Skeletal muscle tissue (tissue), 4 donors: Measurements from ENCODE around the gene ANAPC7. TPM values are rescaled to one million over a fixed set of nuclear protein-coding genes. Genes with fewer than 3 reads are reported as not detected.

Source experiments
- H3K27ac ChIP-seq: one replicate; pipeline ENCODE4 v1.7.0; 2013; ENCODE audit warnings: mild to moderate bottlenecking, low read depth, low read length, inconsistent platforms
- H3K27me3 ChIP-seq, 3 donors: one replicate each; pipeline ENCODE4 v1.7.0; 2013; ENCODE audit warnings: low read length in 3 of 3; ENCODE audit not compliant: control insufficient read depth in 3 of 3, insufficient read depth in 3 of 3
- H3K36me3 ChIP-seq, 3 donors: one replicate each; pipeline ENCODE4 v1.7.0; 2013; ENCODE audit warnings: low read length in 3 of 3; ENCODE audit not compliant: control insufficient read depth in 3 of 3, insufficient read depth in 3 of 3
- H3K4me1 ChIP-seq, 3 donors: one replicate each; pipeline ENCODE4 v1.7.0; 2013; ENCODE audit warnings: low read length in 3 of 3, mild to moderate bottlenecking in 3 of 3; ENCODE audit not compliant: control insufficient read depth in 3 of 3, insufficient read depth in 3 of 3
- H3K4me3 ChIP-seq, 3 donors: one replicate each; pipeline ENCODE4 v1.7.0; 2013; ENCODE audit warnings: low read length in 3 of 3
- H3K9ac ChIP-seq, 3 donors: one replicate each; pipeline ENCODE4 v1.7.0; 2013; ENCODE audit warnings: low read length in 3 of 3, mild to moderate bottlenecking in 3 of 3, moderate library complexity in 2 of 3, low read depth in 1 of 3
- H3K9me3 ChIP-seq, 3 donors: one replicate each; pipeline ENCODE4 v1.7.0; 2013; ENCODE audit warnings: low read length in 3 of 3; ENCODE audit not compliant: control insufficient read depth in 3 of 3
- total RNA-seq: library from RNA; depleted of rRNA; stranded (reverse); fragments of >200 nt; gene quantifications from one replicate; pipeline ENCODE4 v1.2.3, GENCODE V29; 2014
- donor health status: Osteomylitis.

ANAPC7 gene
- total RNA-seq, 1 donor from 2014 or later = 38.6 TPM

DNA sequence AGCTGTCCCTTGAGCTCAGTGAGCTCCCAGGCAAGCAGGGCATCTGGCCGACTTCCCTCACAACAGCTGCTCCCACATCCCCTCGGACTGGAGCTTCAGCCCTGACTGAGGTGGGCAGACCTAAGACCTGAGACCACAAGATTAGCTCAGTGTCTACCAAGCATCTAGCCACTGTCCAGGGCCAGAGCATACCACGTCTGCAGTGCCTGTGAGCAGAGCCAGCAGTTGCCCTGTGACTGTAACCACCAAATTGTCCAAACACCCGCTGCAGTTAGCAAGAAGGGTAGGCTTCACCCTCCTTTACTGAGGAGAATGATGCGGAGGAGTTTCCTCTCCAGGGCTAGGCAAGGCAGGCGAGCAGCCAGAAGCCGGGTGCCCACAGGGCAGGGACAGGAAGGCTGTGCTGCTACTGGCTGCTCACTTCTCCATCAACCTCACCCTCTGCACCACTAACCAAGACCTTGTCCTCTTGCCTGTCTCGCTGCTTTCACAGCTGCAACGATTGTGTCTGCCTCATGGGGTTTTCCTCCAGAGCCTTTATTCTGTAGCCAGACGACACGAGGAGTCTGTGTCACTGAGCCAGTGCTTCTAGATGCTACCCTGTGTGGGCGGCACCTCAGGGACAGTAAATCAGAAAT, 53.9 kb downstream of the ANAPC7 start:
- Histone ChIP-seq H3K4me3 (no peak overlapping the region), H3K36me3 (peaks cover 56 to 60% (median 57%) of the 10 kb centered on the region in 3 donors)

DNA sequence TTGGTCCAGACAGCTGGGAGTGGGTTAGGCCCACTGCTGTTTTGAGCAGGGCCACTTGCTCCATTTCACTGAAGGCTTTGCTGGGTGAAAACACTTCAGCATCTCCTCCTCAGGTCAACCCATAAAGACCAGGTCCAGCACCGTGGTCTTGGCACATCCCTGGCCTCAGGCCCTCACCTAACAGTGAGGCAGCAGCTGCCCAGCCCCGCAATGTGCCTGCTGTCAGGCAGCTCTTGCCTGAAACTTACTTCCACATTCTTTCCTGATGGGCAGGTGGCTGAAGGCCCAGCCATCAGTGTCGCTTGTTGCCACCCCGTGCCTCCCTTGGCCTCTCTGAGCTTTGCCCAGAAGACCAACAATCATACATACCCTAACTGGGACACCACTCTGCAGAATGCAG, 54.4 kb downstream of the ANAPC7 start:
- Histone ChIP-seq H3K27me3 (no peaks in the 10 kb centered on the region), H3K27ac (no peak overlapping the region), H3K36me3 (peaks cover 62 to 65% (median 63%) of the 10 kb centered on the region in 3 donors), H3K4me3 (no peak overlapping the region), H3K9me3 (no peaks in the 10 kb centered on the region), H3K9ac (peak overlapping the region in 1 of 3 donors; percentile 16), H3K4me1 (peaks cover 0 to 12% (median 7%) of the 10 kb centered on the region in 3 donors)

More for the DNA sequence above, 53.9 kb downstream of the ANAPC7 start:
- Histone ChIP-seq H3K27ac (no peak overlapping the region), H3K9ac (no peak overlapping the region), H3K27me3 (no peaks in the 10 kb centered on the region), H3K9me3 (no peaks in the 10 kb centered on the region), H3K4me1 (peaks cover 0 to 7% (median 7%) of the 10 kb centered on the region in 3 donors)

DNA sequence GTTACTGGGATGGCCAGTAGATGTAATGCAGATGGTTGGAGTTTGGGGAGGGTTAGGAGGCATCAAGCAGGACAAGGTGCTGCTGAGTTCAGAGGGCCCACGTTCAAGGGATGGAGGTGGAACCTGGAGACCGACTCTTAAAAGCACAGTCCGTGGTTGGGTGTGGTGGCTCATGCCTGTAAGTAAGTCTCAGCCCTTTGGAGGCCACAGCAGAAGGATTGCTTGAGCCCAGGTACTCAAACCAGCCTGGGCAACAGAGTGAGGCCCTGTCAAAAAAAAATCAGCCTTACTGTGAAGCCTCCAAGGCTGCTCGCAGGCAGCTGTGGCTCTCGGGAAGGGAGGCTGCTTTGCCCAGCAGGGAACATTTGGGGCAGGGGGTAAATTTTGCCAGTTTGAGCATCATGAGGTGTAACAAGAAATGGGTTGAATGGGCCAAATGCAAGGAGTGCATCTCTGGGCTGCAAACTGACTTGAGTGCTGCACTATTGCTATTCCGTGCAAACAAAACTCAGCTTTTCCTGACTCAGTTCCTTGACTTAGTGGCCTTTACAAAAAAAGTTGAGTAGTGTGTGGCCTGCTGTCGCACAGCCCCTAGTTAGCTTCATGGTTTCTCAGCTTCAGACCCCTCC, 55.0 kb downstream of the ANAPC7 start:
- Histone ChIP-seq H3K27me3 (no peaks in the 10 kb centered on the region), H3K36me3 (peaks cover 67 to 71% (median 68%) of the 10 kb centered on the region in 3 donors), H3K4me1 (peaks cover 0 to 12% (median 9%) of the 10 kb centered on the region in 3 donors), H3K27ac (no peak overlapping the region), H3K4me3 (no peak overlapping the region), H3K9me3 (no peaks in the 10 kb centered on the region), H3K9ac (peak overlapping the region in 1 of 3 donors; percentile 16)

DNA sequence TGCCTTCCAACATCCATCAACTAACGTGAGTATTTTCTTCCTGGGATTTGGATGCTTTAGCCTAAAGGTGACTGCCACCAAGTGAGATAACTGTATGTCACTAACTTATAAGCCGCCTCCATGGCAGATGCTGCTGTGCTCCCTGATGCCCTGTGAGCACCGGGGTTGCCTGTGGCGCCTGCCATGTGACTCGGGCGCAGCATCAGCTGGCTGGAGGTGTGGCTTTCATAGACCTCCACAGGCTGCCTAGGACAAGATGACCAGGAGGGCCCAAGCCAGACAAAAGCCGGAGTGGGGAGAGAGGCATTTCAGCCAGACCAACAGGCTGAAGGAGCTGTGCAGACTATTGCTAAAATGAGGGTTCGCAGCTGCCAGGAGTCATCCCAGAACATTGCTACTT, 55.7 kb downstream of the ANAPC7 start:
- Histone ChIP-seq H3K4me3 (no peak overlapping the region), H3K4me1 (peaks cover 0 to 12% (median 9%) of the 10 kb centered on the region in 3 donors), H3K27me3 (no peaks in the 10 kb centered on the region), H3K9me3 (no peaks in the 10 kb centered on the region), H3K36me3 (peaks cover 74 to 79% (median 76%) of the 10 kb centered on the region in 3 donors), H3K9ac (no peak overlapping the region), H3K27ac (no peak overlapping the region)

DNA sequence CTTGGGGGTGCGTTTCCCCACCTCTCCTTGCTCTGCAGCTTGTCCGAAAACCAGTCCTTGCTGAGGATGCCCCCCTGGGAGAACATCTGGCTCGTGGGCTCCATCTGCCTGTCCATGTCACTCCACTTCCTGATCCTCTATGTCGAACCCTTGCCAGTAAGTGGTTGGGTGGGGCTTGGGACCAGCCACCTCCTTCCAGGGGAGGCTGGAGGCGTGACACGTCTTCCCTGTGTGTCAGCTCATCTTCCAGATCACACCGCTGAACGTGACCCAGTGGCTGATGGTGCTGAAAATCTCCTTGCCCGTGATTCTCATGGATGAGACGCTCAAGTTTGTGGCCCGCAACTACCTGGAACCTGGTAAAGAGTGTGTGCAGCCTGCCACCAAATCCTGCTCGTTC, 57.5 kb downstream of the ANAPC7 start:
- H3K4me1 ChIP-seq = peaks cover 0 to 16% (median 9%) of the 10 kb centered on the region in 3 donors
- H3K36me3 ChIP-seq = peaks cover 88 to 90% (median 89%) of the 10 kb centered on the region in 3 donors
- H3K27me3 ChIP-seq = no peaks in the 10 kb centered on the region
- no peaks in the 10 kb centered on the region for H3K9me3 ChIP-seq
- no peak overlapping the region for H3K4me3 ChIP-seq
- H3K27ac ChIP-seq = no peak overlapping the region
- H3K9ac ChIP-seq = no peak overlapping the region

DNA sequence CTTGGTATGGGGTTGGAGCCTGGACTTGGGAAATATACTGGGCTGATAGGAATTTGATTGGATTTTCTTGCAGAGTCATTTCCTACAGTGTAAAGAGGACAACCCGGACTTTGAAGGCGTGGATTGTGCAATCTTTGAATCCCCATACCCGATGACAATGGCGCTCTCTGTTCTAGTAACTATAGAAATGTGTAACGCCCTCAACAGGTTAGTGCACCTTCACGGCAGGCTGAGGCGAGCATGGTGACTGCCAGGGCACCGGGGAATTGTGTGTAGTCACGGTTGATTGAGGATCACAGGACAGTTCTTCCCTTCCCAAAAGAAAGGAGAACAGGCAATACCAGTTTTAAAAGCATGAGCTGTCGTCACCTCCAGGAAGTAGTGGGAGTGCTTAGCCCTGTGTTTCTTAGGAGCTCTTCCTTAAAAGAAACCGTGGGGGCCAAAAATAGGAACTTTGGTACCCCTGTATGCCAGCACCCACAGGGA, 58.3 kb downstream of the ANAPC7 start:
- Histone ChIP-seq H3K36me3 (peaks cover 90 to 94% (median 92%) of the 10 kb centered on the region in 3 donors), H3K4me3 (peak overlapping the region in 1 of 3 donors; percentile 22), H3K9ac (no peak overlapping the region), H3K27me3 (no peaks in the 10 kb centered on the region), H3K9me3 (no peaks in the 10 kb centered on the region), H3K27ac (peak overlapping the region; percentile 21), H3K4me1 (peaks cover 0 to 16% (median 9%) of the 10 kb centered on the region in 3 donors)

DNA sequence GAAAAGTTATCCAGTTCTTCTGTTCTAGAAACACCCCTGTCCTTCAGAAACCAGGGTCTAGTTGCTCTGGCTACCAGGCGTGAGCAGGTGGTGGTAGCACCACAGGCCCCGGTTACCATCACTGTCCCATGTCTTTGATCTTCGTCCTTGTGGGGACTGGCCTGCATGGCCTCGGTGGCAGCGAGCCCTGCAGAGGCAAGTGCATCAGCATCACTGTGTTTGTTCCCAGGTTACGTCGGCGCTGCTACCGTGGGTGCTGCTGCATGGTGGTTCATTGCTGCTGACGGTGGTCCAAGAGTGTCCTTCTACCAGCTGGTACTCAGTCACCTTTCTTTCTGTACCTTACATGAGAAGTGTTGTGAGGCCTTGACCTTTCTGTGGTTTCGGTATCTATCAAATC, 58.9 kb downstream of the ANAPC7 start:
- no peaks in the 10 kb centered on the region for H3K27me3 ChIP-seq
- H3K4me3 ChIP-seq = no peak overlapping the region
- peaks cover 0 to 16% (median 9%) of the 10 kb centered on the region in 3 donors for H3K4me1 ChIP-seq
- no peak overlapping the region for H3K9ac ChIP-seq
- H3K27ac ChIP-seq = peak overlapping the region; percentile 21
- H3K9me3 ChIP-seq = no peaks in the 10 kb centered on the region
- peaks cover 88 to 91% (median 90%) of the 10 kb centered on the region in 3 donors for H3K36me3 ChIP-seq

DNA sequence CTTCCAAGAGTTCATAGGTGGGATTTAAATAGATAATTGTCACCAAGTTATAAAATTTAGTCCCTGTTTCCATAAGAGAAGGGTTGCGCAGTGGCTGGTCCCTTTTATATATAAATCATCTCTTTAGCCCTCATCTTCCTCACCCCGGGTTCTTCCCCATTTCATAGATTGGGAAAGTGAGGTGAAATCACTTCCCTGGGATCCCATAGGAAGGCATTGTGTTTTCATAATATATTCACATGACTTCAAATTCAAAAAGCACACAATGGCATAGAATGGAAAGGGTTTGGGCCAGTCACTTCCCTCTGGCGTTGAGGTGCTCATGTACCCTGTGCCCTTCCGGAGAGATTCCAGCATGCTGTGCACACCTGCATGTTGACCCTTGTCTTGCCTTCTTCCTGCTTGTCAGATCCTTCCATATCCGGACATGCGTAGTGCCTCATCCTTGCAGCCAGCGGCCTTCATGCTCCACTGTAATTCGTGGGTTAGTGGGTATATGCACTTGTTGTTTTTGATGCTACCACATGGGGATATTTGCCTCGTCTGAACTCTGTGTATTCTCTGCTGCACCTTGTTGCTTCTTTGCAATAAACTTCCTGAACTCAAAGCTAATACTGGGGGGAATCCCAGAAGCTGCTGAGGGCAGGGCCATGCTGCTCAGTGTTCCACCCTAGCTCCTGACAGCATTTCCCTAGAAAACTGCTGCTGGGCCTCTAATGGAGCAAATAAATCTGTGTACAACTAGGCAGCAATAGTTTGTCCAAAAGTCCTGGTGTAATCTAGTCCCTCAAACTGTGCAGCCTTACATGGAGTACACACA, 59.6 kb downstream of the ANAPC7 start:
- Histone ChIP-seq H3K9me3 (no peaks in the 10 kb centered on the region), H3K36me3 (peaks cover 87 to 90% (median 88%) of the 10 kb centered on the region in 3 donors), H3K27me3 (no peaks in the 10 kb centered on the region), H3K4me3 (no peak overlapping the region), H3K27ac (no peak overlapping the region), H3K4me1 (peaks cover 0 to 16% (median 8%) of the 10 kb centered on the region in 3 donors), H3K9ac (no peak overlapping the region)

DNA sequence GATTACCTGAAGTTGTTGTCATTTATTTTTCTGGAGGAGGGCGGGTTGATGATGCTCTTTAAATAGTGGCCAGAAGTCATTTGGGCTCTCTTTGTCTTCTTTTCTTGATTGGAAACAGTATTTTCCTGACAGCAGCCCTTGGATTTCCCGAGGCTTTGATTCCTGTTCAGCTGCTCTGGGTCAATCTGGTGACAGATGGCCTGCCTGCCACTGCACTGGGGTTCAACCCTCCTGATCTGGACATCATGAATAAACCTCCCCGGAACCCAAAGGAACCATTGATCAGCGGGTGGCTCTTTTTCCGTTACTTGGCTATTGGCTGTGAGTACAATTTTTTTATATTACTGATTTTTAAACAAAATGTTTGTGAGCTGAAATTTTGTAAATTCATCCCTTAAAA, 60.4 kb downstream of the ANAPC7 start:
- H3K9ac ChIP-seq = no peak overlapping the region
- no peaks in the 10 kb centered on the region for H3K9me3 ChIP-seq
- no peak overlapping the region for H3K27ac ChIP-seq
- H3K4me1 ChIP-seq = peaks cover 0 to 16% (median 10%) of the 10 kb centered on the region in 3 donors
- no peak overlapping the region for H3K4me3 ChIP-seq
- peaks cover 87 to 89% (median 88%) of the 10 kb centered on the region in 3 donors for H3K36me3 ChIP-seq
- no peaks in the 10 kb centered on the region for H3K27me3 ChIP-seq
